B cell (primary cell): ENCODE results near the gene AZU1.
"Not testable (repeated sequence)": the region's sequence is repeated elsewhere in the genome, so short reads cannot be mapped to it uniquely, and the experiment has no call there.

Source experiments
- EZH2 ChIP-seq: IDR thresholded peaks from 2 replicates; pipeline ENCODE4 v1.6.1; 2012; ENCODE audit warnings: borderline replicate concordance, low read depth, mild to moderate bottlenecking, moderate library complexity, low read length; ENCODE audit not compliant: insufficient read depth, poor library complexity, severe bottlenecking
- TF ChIP-seq, protein P1 (sequence below): fragments of 200-600 bp; IDR thresholded peaks from one replicate; pipeline ENCODE4 v1.8.0; 2022; ENCODE audit warnings: antibody characterized with exemption, mild to moderate bottlenecking

DNA sequence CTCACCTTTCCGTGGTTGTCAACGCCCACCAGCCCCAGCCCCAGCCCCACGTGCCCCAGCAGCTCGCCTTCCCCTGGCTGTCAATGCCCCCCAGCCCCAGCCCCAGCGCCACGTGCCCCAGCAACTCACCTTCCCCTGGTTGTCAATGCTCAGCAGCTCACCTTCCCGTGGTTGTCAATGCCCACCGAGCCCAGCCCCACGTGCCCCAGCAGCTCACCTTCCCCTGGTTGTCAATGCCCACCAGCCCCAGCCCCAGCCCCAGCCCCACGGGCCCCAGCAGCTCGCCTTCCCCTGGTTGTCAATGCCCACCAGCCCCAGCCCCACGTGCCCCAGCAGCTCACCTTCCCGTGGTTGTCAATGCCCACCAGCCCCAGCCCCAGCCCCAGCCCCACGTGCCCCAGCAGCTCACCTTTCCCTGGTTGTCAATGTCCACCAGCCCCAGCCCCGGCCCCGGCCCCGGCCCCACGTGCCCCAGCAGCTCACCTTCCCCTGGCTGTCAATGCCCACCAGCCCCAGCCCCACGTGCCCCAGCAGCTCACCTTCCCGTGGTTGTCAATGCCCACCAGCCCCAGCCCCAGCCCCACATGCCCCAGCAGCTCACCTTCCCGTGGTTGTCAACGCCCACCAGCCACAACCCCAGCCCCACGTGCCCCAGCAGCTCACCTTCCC is 50.5 kb downstream of the AZU1 start:
- TF ChIP-seq EZH2: not testable (repeated sequence)
- TF ChIP-seq, protein P1, sequence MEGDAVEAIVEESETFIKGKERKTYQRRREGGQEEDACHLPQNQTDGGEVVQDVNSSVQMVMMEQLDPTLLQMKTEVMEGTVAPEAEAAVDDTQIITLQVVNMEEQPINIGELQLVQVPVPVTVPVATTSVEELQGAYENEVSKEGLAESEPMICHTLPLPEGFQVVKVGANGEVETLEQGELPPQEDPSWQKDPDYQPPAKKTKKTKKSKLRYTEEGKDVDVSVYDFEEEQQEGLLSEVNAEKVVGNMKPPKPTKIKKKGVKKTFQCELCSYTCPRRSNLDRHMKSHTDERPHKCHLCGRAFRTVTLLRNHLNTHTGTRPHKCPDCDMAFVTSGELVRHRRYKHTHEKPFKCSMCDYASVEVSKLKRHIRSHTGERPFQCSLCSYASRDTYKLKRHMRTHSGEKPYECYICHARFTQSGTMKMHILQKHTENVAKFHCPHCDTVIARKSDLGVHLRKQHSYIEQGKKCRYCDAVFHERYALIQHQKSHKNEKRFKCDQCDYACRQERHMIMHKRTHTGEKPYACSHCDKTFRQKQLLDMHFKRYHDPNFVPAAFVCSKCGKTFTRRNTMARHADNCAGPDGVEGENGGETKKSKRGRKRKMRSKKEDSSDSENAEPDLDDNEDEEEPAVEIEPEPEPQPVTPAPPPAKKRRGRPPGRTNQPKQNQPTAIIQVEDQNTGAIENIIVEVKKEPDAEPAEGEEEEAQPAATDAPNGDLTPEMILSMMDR: not testable (repeated sequence)
